GM12801 (cell line): ENCODE measurements around the gene PCDHA4.

Experiments used
- CTCF ChIP-seq: IDR thresholded peaks from one replicate; pipeline ENCODE4 v1.5.1; 2011; ENCODE audit warnings: control low read depth; ENCODE audit not compliant: insufficient read length; ENCODE audit errors: extremely low read depth

PCDHA4 gene

GRCh38 chr5:140862441-140863295 is 55.8 kb downstream of the PCDHA4 start:
- TF ChIP-seq CTCF, result no peak
